GM18520 (cell line): ENCODE data around the gene CST8.
"Not testable (repeated sequence)": the region's sequence is repeated elsewhere in the genome, so short reads cannot be mapped to it uniquely, and the experiment has no call there.

Experiments
- ATAC-seq: cut with Tn5 transposase; IDR thresholded peaks from one replicate; pipeline ENCODE4 v1.9.1; 2021; ENCODE audit not compliant: unreplicated experiment

The CST8 gene, protein sequence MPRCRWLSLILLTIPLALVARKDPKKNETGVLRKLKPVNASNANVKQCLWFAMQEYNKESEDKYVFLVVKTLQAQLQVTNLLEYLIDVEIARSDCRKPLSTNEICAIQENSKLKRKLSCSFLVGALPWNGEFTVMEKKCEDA

DNA sequence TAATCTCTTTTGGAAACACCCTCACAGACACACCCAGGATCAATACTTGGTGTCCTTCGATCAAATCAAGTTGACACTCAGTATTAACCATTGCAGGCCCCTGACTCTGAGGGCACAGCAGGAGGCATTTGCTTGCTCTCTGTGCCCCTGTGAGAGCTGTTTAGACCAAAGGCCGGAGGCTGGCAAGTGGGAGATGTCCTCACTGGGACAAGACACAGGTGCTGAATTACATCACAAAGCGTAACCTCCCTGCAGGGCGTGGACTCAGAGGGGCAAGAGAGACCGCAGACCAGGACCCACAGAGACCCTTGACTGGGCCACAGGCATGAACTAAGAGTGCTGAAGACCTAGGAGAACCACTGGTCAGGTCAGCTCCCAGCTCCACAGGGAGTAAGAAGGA is at the start of gene CST8:
Gene CST8, plus strand, starts transcription at position 301 of the 400 bp plus-strand sequence. CDS start 551 bp downstream, outside the sequence.
- ATAC-seq = no peak

DNA sequence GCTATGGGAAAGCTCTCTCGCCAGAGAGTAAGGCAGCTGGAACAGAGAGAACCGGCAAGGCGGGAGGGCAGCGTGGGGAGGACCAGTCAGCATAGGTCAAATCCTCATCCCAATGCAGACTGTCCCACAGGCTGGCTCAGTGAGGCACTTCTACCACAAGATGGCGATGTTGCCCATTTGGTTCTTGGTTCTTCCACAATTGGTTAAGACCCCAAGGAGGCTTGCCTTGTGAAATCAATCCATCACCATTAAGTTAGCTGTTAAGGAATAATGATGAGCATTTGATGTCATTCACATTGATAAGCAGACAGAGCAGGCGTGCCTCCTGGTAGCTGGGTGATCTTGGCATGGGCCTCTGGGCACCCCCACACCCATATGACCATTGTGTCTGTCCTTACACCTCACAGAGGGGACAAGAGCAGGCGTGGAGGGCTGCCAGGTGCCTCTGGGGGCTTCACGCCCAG is 49.0 kb upstream of the CST8 start:
- ATAC-seq = peak; percentile 50

DNA sequence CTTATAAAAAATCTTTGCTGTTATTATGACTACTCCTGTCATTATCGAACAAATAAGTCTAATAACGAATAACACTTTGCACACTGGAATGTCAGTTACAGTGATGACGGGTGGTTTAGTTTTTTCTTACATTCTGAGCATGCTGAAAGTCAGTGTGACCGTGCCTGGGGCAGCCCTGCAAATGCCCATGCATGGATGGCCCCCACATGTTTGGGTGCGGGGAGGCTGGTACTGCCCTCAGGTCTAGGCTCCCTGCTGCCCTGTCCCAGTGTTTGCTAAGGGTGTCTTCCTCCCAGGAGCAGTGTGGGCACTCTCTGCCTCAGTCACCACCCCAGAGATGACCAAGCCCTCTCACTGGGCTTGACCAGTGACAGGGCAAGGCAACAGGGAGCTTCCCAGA is 48.5 kb upstream of the CST8 start:
- ATAC-seq = no peak

DNA sequence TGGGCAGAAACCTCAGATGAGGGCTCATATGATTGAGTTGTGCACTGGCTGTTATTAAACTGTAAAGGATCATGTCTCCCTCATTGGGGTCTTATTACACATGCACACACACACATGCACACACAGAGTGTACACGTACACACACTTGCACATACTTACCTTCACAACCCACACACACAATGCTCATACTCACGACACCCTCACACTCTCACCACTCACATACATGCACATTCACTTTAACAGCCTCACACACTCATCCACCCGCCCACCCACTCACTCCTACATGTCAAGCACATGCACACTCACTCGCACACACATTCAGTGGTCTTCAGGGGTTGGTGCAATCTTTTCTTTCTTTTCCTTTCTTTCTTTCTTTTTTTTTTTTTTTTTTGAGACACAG is 46.1 kb upstream of the CST8 start:
- ATAC-seq = no peak

DNA sequence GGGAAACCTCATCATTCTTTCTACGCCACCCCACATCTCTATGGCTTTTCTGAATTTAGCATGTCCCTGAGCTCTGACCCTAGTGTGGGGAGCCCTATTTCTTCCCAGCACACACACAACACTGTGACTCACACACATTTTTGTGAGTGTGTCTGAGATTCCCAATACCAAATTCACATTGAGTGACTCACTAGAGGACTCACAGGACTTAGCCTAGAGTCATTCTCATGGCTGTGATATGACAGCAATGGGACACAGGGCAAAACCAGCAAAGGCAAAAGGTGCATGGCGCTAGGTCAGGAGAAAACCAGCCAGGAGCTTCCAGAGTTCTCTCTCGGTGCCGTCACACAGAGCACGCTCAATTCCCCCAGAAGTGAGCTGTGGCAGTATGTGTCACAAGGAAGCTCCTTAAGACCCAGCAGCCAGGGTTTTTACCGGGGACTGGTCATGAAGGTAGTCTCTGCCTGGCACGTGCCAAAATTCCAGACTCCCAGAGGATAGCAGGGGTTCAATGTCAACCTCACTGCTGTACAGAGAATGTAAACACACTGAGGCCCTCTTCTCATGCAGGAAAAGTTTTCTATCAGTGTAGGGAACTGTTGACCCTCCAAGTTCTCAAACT is 45.2 kb upstream of the CST8 start:
- ATAC-seq = no peak

DNA sequence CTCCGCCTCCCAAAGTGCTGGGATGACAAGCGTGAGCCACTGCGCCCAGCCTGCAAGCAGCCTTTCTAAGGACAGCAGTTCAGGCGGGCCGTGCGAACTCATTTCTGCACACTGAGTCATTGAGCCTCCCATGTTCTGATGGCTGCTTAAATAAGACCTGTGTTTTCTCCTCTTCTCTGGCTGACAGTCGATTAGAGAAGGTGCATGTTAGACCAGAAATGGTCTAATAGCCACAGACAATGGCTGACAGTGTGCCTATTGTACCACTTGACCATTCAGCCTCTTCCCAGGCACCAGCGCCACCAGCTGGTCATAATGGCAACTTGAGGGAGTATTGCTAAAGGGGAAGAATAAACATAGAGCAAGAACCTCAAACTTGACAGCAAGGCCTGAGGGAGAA is 44.4 kb upstream of the CST8 start:
- ATAC-seq = no peak

DNA sequence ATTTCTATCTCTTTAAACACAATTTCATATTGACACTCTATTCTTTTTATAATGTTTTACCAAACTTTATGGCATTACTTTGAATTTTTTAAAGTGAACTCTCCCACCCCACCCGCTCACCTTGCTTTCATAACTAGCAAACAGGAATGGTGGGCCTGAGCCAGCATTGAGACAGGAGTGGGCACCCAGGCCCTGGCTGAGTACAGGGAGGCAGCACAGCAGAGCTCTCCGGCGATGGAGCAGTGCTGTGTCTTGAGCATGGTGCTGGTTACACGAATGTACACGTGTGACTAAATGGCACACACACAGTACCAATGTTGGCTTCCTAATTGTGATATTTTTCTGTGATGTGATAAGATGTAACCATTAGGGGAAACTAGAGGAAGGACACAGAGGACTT is 42.8 kb upstream of the CST8 start:
- ATAC-seq = no peak

DNA sequence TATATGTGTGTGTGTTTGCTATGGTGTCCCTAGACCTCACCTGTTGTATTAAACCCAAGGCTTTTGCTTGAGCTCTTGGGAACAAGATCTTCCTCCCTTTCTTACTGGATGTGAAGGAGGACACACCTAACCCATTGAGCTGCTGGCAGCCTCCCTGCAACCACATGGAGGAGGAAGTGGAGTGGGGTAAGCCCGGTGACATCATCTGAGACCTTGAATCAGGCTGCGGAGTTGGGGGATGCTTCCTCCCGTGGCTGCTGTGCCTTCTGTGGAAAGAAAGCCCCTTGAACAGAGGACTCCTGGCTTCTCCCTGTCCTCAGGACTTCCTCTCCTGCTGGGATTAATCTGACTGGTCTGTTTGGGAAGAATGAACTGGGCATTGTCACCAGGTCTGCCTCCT is 41.5 kb upstream of the CST8 start:
- no peak for ATAC-seq

DNA sequence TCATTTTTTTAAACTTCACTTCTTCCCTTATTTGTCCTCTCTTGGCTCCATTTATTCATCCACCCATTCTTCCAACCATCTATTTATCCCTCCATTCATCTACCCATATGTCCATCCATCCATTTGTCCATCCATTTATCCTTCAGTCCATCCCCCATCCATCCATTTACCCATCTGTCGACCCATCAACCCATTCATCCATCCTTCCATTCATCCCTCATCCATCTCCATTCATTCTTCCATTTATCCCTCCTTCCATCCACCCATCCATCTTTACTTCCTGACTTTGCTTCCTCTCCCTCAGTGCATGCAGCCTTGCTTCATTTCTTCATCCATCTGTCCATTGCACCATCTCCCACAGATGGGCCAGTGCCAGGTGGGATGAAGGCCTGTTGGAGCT is 40.0 kb upstream of the CST8 start:
- ATAC-seq = no peak

DNA sequence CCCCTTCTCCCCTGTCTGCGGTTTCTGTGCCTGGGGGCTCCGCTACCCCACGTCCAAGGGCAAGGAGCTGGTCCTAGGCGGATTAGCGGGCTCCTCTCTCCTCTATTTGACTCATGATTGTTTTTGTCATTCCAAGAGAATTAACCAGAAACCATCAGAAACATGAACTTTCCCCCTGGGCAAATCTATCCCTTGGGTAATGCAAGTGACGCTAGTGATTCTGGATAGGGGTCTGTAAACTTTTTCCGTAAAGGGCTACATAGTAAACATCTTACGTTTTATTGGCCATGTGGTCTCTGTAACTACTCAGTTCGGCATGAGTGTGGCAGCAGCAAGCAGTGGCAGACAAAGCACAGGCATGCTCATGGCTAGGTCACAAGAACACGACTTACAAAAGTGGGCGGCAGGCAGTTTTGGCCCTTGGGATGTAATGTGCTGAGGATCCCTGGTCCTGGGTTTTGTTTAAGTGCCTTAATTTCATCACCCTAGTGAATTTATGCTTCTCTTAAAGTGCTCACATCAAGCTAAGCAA is 38.9 kb upstream of the CST8 start:
- ATAC-seq = no peak

DNA sequence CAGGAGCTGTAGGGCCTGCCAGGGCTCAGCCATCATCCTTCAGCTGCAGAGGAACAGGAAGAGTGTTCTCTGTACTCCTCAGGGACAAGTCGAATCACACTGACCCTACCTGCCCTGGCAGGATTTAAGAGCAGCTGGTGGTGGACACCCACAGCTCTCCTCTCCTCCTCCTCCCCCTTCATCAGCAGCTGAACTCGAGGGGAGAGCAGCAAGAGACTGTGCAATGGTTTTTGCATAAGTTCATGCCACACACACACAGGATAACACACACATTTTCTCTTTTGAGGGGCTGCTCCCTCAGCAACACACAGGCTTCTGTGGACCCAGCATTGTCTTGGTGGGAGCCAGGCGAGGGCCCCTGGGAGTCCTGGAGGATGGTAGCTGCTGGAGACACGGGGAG is 38.1 kb upstream of the CST8 start, which contains the start of gene CST11:
Gene CST11, minus strand, starts transcription at position 101 of the 400 bp plus-strand sequence. Its CDS starts 65 bp downstream, at position 36.
- no peak for ATAC-seq

DNA sequence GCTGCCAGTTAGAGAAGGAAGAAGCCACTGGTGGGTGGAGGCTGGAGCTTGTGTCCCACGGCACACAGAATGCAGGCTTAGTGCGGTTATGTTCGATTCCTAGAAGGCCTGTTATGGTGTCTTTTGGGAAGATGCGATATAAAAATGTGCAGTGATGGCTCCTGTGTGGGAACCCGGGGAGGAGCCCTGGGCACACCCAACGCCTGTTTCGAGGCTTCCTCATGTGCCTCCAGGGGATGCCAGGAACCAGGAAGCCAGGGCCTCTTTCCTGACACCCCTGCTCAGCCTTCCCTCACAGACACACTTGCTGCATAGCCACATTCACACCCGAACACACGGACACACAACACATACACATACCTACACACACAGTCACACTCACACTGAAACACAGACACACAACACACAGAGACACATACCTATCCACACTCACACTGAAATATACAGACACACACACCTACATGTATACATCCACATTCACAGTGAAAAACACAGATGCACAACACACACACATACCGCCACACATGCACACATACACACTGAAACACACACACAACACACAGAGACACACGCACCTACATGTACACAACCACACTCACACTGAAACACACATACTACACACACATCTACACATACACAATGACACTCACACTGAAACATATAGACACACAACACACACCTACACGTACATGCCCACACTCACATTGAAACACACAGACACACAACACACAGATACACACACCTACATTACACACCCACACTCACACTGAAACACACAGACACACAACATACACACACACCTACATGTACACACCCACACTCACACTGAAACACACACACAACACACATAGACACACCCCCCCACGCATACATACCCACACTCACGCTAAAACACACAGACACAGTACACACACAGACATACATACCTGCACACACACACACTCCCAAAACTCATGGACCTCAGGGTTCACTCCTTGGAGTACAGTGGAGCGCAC is 37.1 kb upstream of the CST8 start:
- no peak for ATAC-seq

DNA sequence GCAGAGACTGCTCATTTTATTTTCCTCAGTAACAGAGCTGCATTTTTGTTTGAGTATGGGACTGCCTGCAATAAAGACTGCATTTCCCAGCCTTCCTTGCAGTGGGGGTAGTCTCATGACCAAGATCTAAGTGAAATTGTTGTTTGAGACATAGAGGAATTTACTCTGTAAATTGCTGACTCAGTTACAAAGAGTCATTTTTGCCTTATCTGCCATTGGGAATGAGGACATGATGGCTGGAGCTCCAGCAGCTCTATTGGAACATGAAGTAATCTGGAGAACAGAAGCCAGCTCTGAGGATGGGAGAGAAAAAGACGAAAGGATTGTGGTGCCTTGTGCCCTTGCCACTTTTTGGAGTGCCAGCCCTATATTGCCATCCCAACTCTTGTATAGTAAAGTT is 36.1 kb upstream of the CST8 start:
- ATAC-seq = no peak

DNA sequence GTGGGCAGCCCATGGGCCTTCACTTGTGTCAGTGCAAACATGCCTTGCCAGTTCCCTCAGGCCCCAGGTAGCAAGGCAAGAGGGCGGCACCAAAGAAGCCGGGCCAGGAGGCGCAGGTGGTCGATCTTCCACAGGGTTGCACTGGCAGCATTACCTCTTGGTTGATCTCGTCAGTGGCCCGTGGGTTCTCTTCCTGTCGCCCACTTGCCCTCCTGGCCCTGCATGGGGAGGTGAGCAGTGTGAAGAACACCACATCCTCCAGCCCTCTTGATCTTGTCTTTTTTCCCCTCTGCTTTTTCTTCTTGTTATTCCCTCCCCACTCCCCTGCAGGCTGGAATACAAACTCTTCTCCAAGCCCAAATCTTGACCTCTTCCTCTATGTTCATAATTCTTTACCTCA is 35.3 kb upstream of the CST8 start:
- ATAC-seq = no peak

DNA sequence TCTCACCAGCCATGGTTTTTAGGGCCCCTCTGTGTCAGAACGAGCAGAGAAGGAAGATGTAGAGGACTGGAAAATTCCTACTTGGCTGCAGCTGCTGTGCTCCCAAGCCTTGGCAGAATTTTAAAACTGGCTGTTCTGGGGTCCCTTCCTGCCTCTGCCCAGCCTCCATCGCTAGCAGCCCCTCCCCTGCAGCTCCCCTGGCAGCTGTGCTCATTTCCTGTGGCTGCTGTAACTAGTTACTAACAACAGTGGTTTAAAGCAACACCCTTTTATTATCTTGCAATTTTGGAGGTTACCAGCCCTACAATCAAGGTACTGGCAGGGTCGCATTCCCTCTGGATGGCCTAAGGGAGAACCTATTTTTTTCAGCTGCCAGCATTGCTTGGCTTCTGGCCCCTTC is 34.5 kb upstream of the CST8 start:
- no peak for ATAC-seq

DNA sequence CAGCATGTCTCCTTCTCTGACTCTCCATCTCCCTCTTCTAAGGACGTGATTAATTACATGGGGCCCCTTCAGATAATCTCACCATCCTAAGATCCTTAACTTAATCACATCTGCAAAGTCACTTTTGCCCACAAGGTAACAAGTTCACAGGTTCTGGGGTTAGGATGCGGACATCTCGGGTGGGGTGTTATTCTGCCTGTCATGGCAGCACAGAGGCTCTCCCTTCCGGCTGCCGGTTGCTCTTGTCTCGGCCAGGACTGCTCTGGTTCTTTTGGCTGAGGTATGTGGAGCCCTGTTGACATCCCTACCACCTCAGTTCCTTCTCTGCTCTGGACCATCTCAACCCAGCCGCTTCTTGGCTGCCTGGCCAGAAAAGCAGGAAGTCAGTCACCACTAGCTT is 34.0 kb upstream of the CST8 start:
- no peak for ATAC-seq

DNA sequence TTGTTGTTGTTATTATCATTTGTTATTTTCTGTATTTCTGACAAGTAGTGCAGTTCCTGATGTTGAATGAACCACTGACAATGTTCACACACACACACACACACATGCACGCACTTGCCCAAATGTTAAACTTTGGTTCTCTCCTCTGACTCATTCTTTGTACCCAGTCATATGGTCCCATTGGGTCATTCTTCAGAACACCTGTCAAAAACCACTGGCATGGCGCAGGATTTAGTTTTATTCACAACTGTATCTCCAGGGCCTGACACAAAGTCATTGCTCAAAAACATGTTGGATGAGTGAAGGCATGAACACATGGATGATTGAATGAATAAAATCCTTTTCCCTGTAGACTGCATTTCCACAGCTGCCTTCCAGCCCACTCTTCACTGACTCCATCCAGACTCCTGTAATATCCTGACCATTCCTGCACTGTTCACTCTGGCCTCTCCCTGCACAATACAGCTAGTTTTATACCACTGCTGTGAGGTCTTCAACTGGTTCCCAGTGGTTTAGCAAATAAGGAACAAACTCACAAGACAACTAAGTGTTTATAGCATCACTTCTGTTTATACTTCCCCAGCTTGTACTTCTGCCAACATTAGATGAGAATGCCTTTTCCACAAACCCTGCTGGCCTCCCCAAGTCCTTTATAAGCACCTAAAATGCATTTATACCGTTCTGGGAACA is 31.3 kb upstream of the CST8 start:
- no peak for ATAC-seq

DNA sequence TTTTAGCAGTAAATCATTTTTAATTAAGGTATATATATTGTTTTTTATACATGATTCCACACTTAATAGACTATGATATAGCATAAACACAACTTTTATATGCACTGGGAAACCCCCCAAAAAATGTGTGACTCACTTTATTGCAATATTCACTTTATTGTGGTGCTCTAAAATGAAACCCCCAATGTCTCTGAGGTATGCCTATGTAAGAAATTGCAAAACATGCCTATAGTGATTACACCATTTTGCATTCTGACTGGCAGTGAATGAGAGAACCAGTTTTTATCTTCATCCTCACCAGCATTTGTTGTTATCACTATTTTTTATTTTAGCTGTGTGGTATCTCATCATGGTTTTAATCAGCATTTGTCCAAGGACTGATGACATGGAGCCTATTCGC is 29.7 kb upstream of the CST8 start:
- ATAC-seq = no peak

DNA sequence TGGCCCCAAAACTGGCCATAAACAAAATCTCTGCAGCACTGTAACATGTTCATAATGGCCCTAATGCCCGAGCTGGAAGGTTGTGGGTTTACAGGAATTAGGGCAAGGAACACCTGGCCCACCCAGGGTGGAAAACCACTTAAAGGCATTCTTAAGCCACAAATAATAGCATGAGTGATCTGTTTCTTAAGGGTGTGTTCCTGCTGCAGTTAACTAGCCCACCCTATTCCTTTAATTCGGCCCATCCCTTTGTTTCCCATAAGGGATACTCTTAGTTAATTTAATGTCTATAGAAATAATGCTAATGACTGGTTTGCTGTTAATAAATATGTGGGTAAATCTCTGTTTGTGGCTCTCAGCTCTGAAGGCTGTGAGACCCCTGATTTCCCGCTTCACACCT is 24.0 kb upstream of the CST8 start:
- not testable (repeated sequence) for ATAC-seq

DNA sequence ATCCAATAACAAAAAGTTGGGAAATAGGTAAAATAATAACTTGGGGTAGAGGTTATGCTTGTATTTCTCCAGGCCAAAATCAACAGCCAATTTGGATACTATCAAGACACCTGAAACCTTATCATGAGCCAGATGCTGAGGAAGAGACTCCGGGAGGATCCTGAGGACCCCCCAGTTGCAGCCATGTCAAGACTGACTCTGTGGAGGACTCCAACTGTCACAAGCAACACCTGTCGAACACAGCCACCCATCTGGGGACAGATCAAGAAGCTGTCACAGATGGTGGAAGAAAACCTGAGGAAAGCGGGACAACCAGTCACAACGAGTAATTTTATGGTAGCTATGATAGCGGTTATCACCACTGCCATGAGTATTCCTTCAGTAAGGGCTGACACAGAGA is 18.6 kb upstream of the CST8 start:
- not testable (repeated sequence) for ATAC-seq

DNA sequence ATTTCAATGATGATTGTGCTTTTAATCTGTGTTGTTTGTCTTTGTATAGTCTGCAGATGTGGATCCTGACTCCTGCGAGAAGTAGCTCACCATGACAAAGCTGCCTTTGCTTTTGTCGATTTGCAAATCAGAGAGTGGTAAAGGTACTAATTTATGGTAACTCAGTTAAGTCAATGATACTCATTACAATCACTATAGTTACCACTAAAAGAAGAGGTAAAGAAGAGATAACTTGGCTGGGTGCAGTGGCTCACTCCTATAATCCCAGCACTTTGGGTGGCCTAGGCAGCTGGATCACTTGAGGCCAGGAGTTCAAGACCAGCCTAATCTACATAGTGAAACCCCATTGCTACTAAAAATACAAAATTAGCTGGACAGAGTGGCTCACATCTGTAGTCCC is 17.6 kb upstream of the CST8 start:
- not testable (repeated sequence) for ATAC-seq
